SU-DHL-6 (cell line): ENCODE data around the gene POC1A.

Experiments used
- H2AFZ ChIP-seq: fragments of 200-600 bp; sonication (generic); 2 replicates; pipeline ENCODE4 v1.6.1; 2014; ENCODE audit warnings: low read depth, mild to moderate bottlenecking, moderate library complexity, mixed read lengths, antibody characterized with exemption, low read length; ENCODE audit not compliant: severe bottlenecking
- H3F3A ChIP-seq: fragments of 200-600 bp; shearing (Covaris generic); 2 replicates; pipeline ENCODE4 v1.6.0; 2016; ENCODE audit warnings: antibody characterized with exemption, mild to moderate bottlenecking; ENCODE audit not compliant: insufficient read depth
- H3K27ac ChIP-seq: fragments of 200-600 bp; sonication (generic); 2 replicates; pipeline ENCODE4 v1.5.1; 2016; ENCODE audit warnings: low read depth, mild to moderate bottlenecking, low read length, moderate library complexity, mixed read lengths
- H3K27me3 ChIP-seq: fragments of 200-600 bp; sonication (generic), shearing (Covaris generic); 2 replicates; pipeline ENCODE4 v1.6.0; 2014; ENCODE audit warnings: mild to moderate bottlenecking, low read length
- H3K36me3 ChIP-seq: fragments of 200-600 bp; sonication (generic); 2 replicates; pipeline ENCODE4 v1.6.1; 2014; ENCODE audit warnings: mild to moderate bottlenecking, low read length, mixed read lengths
- H3K4me2 ChIP-seq: fragments of 300-600, 200-600 bp; shearing (Covaris generic), sonication (generic); 2 replicates; pipeline ENCODE4 v1.6.0; 2014; ENCODE audit warnings: low read length, low read depth, mild to moderate bottlenecking; ENCODE audit not compliant: poor library complexity, severe bottlenecking
- H3K4me3 ChIP-seq: fragments of 200-600 bp; sonication (generic); 2 replicates; pipeline ENCODE4 v1.5.1; 2014; ENCODE audit warnings: antibody characterized with exemption, low read length, mild to moderate bottlenecking, mixed read lengths; ENCODE audit not compliant: insufficient read depth, poor library complexity, severe bottlenecking
- H3K79me2 ChIP-seq: fragments of 200-600 bp; sonication (generic); 2 replicates; pipeline ENCODE4 v1.6.1; 2014; ENCODE audit warnings: mild to moderate bottlenecking, low read length, moderate library complexity; ENCODE audit not compliant: insufficient read depth
- H3K9ac ChIP-seq: fragments of 200-600 bp; sonication (generic); 2 replicates; pipeline ENCODE4 v1.7.0; 2014; ENCODE audit warnings: mild to moderate bottlenecking, low read length
- H3K9me2 ChIP-seq: fragments of 200-600 bp; sonication (generic); replicated peaks from 2 replicates; pipeline ENCODE4 v1.6.1; 2014; ENCODE audit warnings: low read length; ENCODE audit not compliant: insufficient read depth
- H3K9me3 ChIP-seq: fragments of 200-600 bp; sonication (generic); 2 replicates; pipeline ENCODE4 v1.6.1; 2014; ENCODE audit warnings: low read length, mixed read lengths; ENCODE audit not compliant: insufficient read depth
- H4K20me1 ChIP-seq: fragments of 200-600 bp; sonication (generic); 2 replicates; pipeline ENCODE4 v1.6.1; 2014; ENCODE audit warnings: low read depth, mild to moderate bottlenecking, antibody characterized with exemption, low read length, moderate library complexity, mixed read lengths
- CTCF ChIP-seq: fragments of 200-600 bp; sonication (generic); IDR thresholded peaks from one replicate; pipeline ENCODE4 v1.5.1; 2017; ENCODE audit warnings: antibody characterized with exemption, mild to moderate bottlenecking, low read length, moderate library complexity; ENCODE audit not compliant: insufficient read depth, poor library complexity, severe bottlenecking
- EZH2phosphoT487 ChIP-seq: fragments of 200-600 bp; sonication (generic), shearing (Covaris generic); conservative IDR thresholded peaks from 2 replicates; pipeline ENCODE4 v1.6.1; 2018; ENCODE audit warnings: mild to moderate bottlenecking, antibody characterized with exemption, low read length, moderate library complexity, mixed read lengths

The POC1A gene

GRCh38 chr3:52076896-52077780, 77.1 kb downstream of the POC1A start:
- Histone ChIP-seq H4K20me1 (no peaks in the 10 kb centered on the region), H3K4me2 (no peak overlapping the region), H3K9ac (no peak overlapping the region), H3K27me3 (no peaks in the 10 kb centered on the region), H3K79me2 (no peaks in the 10 kb centered on the region), H3K36me3 (no peaks in the 10 kb centered on the region), H3K9me3 (no peaks in the 10 kb centered on the region), H3K4me3 (no peak overlapping the region), H2AFZ (no peak overlapping the region), H3K27ac (no peak overlapping the region), H3F3A (no peaks in the 10 kb centered on the region), H3K9me2 (no peaks in the 10 kb centered on the region)
- no peak for TF ChIP-seq EZH2phosphoT487
- TF ChIP-seq CTCF = no peak

GRCh38 chr3:52073490-52073889, 80.7 kb downstream of the POC1A start:
- Histone ChIP-seq H3K36me3 (no peaks in the 10 kb centered on the region), H2AFZ (no peak overlapping the region), H3F3A (no peaks in the 10 kb centered on the region), H4K20me1 (no peaks in the 10 kb centered on the region), H3K79me2 (no peaks in the 10 kb centered on the region), H3K4me3 (no peak overlapping the region), H3K27ac (no peak overlapping the region), H3K9me3 (no peaks in the 10 kb centered on the region), H3K4me2 (no peak overlapping the region), H3K27me3 (no peaks in the 10 kb centered on the region), H3K9me2 (no peaks in the 10 kb centered on the region), H3K9ac (no peak overlapping the region)
- no peak for TF ChIP-seq CTCF
- TF ChIP-seq EZH2phosphoT487 = no peak

GRCh38 chr3:52072471-52072870, 81.8 kb downstream of the POC1A start:
- Histone ChIP-seq H3K27ac (no peak overlapping the region), H3K36me3 (no peaks in the 10 kb centered on the region), H3K9me3 (no peaks in the 10 kb centered on the region), H3K4me2 (no peak overlapping the region), H3K79me2 (no peaks in the 10 kb centered on the region), H4K20me1 (no peaks in the 10 kb centered on the region), H3K4me3 (no peak overlapping the region), H3F3A (no peaks in the 10 kb centered on the region), H3K9ac (no peak overlapping the region), H3K27me3 (no peaks in the 10 kb centered on the region), H2AFZ (no peak overlapping the region), H3K9me2 (no peaks in the 10 kb centered on the region)
- TF ChIP-seq EZH2phosphoT487 (no peak), CTCF (no peak)
